Stimulated activated CD8-positive, alpha-beta memory T cell treated with anti-CD3 and anti-CD28 coated beads, Interleukin-7, amount 100 ng/mL, for 24 hours (primary cell): ENCODE measurements around the gene LENG8.
"Not testable (repeated sequence)": the region's sequence is repeated elsewhere in the genome, so short reads cannot be mapped to it uniquely, and the experiment has no call there.

Experiments
- DNase-seq: peaks from one replicate; pipeline ENCODE4 v3.0.0-alpha.2; 2020; ENCODE audit warnings: low read depth

The LENG8 gene

DNA sequence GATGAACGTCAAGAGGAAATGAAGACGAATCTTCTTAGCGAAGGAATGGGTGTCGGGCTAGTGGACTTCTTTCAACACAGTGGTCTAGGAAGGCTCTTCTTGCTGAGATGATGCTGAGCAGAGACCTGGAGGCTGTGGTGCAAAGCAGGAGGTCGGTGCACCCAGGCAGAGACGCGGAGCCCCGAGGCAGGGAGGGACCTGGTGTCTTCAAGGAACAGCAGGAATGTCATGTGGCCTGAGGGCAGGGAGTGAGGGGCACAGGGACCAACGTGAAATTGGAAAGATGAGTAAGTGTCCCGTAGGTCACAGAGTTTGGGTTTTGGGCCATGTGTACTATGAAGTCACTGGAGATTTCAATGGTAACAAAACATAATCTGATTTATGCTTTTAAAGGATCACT, 35.5 kb downstream of the LENG8 start:
- no peak for DNase-seq

DNA sequence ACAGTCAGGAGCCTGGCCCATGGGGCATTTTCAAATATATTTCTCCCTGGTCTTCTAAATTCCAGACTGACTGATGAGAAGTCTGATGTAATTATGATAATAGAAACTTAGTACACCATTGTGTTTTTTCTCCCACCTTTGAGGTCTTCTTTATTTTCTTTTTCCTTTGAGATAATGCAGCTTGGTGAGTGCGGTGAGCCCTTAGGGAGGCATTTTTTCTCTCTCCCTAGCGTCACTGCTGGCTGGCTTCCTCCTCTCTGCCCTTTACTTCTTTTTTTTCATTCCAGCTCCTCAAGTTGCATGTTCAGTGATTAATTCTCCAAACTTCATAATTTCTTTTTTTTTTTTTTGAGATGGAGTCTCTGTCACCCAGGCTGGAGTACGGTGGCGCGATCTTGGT, 36.9 kb downstream of the LENG8 start:
- DNase-seq: no peak

DNA sequence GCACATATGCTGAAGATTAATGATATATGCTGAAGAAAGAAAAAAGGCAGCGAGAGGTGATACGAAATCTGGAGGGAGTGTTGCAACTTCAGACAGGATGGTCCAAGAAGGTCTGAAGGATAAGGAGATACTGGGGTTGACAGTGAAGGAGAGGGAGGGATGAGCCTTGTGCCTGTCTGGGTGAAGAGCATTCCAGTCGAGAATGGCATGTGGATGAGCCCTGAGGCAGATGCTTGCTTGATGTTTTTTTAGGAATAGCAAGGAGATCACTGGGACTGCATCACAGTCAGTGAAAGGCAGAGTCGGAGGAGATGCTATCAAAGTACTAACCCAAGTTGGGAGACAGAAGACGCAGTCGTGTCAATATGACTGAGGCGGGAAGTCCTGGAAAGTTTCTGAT, 40.3 kb downstream of the LENG8 start:
- DNase-seq: no peak

DNA sequence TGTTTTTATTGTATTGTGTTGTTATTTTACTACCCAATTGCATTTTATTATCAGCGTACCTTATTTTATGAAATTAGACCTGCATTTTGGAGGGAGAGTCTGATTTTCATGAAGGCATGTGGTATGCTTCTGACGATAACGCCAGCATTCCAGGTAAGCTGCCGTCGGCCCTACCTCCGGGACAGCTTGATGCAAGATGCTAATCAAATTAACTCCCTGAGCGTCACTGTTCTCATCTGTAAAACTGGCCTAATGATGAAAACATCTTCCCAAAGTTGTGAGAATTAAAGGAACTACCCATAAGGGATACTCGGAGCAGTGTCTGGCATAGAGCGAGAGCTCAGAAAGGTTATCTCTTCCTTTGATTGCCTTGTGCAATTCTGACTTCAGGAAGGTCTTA, 40.8 kb downstream of the LENG8 start:
- DNase-seq: no peak

DNA sequence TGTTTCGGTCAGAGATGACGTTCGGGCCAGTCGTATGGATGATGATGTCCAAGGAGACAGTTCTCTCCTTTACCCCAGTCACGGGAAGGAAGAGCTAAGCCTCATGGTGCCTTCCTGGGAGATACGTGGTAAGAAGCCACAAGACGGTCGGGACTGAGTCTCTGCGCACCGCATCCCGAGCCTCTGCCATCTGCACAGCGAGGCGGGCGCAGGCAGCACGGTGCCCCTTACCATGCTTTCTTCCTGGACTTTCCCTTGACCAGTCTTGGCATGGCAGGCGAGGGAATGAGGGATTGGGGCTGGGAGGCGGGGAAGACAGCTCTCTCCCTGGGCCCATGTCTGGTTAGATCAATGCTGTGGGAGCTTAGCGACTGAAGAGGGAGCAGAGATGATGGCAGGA, 43.6 kb downstream of the LENG8 start:
- no peak for DNase-seq

DNA sequence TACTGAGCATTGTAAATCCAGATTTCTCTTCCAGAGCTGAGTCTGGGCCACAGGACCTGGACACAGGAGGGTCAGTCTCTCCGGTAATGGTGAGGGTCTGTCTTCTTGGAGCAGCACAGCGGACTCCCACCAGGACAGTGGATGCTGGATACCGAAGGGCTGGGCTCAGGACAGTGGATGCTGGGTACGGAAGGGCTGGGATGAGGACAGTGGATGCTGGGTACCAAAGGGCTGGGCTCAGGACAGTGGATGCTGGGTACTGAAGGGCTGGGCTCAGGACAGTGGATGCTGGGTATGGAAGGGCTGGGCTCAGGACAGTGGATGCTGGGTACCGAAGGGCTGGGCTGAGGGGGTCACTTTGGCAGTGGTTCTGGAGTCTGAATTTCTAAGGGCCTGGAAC, 44.1 kb downstream of the LENG8 start:
- not testable (repeated sequence) for DNase-seq

DNA sequence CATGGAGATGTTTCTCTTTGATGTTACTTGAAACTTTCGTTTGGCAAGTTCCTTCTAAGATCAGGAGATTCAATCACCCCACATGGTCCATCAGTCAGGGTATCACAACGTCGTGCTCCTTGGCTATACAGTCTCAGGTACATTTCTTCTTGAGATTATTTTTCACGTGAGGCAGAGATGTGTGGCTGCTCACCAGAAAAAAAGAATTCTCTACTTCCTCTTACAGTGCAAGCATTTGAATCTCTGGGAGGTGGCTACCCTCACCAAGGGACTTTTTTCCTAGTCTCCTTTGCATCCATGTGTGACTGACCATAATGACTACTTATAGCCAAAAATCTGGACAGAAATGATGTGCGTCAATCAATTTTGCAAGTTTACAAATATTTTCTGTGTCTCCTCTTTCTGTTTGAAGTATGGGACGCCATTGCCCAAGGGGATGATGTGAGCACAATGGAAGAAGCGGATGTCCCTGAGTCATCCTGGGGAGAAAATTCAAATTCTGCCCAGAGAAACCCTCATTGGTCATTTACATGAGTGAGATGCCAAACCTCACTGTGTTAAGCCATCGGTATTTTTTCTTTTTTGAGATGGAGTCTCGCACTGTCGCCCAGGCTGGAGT, 45.1 kb downstream of the LENG8 start:
- no peak for DNase-seq

DNA sequence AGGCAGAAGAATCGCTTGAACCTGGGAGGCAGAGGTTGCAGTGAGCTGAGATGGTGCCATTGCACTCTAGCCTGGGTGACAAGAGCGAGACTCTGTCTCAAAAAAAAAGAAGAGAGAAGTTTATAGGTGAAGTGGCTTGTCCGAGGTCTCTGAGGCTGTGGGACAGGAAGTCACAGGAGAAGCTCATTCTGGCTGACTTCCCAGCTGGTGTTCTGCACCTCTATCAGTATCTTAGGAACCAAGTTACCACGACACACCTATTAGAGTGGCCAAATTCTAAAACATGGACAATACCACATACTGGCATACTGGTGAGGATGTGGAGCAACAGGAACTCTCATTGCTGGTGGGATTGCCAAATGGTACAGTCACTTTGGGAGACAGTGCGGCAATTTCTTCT, 46.3 kb downstream of the LENG8 start:
- not testable (repeated sequence) for DNase-seq

DNA sequence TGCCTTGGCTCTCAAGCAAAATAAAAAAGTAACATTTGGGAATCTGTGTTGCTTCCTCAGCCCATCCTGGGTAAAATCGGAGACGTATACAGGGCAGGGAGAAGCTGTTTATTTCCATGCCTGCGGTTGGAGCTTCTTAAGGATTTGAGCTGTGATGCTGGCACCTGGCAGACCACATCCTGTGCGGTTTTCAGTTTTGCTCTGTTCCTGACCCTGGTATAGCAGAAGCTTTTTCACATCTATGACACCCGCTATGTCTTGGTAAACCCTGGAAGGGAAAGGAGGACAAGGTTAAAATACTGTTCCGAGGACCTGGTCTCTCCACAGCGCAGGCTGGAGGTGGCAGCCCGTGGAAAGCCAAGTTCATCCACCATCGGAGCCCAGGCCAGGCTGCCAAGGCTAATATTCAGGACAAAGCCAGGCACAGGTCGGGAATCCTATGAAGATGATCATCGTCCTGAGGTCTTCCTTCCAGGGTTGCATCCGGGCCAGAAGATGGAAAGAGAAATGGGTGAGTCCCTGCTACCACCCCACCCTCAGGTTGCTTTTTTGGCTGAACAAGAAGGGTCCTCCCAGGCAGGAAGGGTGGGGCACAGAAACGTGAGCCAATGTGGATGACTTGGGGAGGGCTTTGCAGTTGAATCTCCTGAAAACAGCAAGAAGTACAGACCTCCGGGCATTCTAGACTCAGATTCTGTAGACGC, 48.9 kb downstream of the LENG8 start:
- DNase-seq: not testable (repeated sequence)

DNA sequence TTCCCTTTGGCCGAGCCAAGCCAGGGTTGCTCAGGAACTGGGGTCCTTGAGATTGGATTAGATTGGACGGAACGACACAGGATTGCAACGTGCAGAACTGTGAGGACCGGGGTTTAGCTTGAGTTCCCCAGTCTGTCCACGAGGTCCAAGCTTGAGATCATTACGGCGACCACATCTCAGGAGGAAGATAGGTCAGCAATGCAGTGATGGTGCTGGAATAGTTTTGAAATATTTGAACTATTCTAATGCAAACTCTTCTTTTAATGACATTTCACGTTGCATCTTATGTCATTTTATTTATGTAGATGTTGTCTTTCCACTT, 49.4 kb downstream of the LENG8 start:
- DNase-seq: not testable (repeated sequence)

DNA sequence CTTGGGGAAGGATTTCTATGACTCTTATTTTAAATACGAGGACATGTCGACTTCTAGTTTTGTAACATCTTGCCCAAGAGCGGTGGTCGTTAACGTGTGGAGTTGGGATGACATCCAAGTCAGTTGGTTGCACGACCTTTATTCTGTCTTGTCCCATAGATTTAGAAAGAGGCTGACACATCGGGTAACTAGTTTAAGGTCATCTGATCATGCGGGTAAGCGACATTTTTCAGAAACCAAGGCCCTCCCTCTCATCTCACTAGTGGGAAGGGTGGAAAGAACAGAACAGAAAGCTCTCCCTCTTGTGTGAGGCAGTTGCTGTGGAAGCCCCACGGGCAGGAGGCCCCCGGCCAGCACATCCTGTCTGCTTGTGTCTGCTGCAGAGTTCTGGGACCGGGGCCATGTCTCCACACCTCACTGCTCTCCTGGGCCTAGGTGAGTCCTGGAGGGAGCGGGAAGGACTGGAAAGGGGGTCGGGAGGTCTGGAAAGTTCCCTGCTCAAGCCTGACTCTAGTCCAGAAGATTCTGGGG, 53.6 kb downstream of the LENG8 start, which contains the start of gene LAIR2:
LAIR2 (plus strand) TSS at position 314 of the 531 bp plus-strand sequence; CDS start at position 402, 88 bp downstream.
- no peak for DNase-seq

DNA sequence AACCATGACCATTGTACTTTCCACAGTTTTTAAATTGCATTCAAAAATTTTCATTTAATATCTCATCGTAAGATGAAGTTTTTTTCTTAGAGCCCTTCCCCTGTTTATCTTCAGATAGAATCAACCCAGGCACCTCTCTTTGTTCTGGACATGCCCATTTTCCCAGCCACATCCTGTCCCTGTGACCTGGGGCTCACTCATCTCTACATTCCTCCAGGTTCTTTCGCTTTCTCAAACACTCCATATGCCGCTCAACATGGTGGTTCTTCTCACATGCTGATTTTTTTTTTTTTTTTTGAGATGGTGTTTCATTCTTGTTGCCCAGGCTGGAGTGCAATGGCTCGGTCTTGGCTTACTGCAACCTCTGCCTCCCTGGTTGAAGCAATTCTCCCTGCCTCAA, 56.5 kb downstream of the LENG8 start:
- not testable (repeated sequence) for DNase-seq

DNA sequence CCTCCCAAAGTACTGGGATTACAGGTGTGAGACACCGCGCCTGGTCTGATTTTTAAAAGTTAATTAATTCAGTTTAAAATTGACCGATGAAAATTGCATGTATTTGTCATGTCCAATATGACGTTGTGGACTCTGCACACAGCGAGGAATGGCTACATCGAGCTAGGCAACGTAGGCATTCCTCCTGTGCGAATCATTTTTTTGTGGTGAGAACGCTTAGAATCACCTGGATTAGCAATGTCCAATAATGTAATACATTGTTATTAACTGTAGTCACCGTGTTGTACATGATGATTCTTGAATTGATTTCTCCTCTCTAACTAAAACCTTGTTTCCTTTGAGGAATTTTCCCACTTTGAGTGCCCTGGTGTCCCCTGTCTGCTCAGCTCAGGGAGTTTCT, 57.1 kb downstream of the LENG8 start:
- DNase-seq: no peak

DNA sequence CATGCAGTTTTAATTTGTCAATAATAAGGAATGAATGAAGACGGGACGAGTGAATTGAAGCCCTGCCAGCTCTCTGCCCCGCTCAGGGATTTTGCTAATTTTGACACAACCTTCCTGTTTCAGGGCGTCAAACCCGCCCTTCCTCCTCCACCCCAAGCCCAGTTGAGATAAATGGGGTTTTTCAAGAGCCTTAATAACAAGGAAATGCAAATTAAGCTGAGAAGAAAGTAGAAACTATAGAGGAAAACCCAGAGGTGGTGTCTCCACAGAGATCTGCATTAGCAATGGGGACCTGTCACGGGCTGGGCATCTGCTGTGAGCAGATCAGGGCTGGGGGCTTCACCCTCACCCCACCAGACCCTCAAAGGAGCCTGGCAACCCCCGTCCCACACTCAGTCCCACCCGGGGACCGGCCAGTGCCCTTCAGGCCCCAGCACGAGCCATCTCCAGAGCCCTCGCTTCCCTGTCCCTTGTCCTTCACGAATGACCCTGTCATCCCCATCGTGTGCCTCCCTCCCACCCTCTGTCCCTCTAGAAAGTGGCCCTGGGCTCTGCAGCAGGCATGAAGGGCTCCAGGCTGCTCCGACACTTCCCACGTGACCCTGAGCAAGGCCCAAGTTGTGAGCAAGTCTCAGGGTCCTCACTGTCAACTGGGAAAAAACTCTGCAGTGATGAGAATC, 58.2 kb downstream of the LENG8 start:
- not testable (repeated sequence) for DNase-seq

DNA sequence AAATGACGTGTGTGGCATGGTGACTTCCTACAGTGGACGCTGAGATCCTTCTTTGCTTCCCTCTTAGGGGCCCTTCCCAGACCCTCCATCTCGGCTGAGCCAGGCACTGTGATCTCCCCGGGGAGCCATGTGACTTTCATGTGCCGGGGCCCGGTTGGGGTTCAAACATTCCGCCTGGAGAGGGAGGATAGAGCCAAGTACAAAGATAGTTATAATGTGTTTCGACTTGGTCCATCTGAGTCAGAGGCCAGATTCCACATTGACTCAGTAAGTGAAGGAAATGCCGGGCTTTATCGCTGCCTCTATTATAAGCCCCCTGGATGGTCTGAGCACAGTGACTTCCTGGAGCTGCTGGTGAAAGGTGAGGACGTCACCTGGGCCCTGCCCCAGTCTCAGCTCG, 58.8 kb downstream of the LENG8 start:
- DNase-seq: no peak

DNA sequence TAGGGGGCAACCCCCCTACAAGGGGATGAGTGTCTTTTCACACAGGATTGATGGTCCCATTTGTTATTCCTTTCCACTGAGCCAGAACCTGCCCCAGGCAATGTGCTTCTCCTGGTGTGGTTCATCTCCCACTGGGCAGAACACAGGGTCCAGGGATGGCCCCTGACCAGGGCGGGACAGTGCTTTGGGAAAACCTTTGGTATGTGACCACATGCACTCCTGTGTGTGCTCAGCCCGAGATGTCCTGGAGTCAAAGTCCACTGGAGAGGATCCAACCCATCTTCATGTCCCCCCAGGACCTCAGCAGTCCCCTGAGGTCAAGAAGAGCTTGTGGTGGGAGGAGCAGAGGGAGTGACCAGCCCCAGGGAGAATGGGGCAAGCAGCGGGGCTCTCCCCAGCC, 59.5 kb downstream of the LENG8 start:
- not testable (repeated sequence) for DNase-seq

DNA sequence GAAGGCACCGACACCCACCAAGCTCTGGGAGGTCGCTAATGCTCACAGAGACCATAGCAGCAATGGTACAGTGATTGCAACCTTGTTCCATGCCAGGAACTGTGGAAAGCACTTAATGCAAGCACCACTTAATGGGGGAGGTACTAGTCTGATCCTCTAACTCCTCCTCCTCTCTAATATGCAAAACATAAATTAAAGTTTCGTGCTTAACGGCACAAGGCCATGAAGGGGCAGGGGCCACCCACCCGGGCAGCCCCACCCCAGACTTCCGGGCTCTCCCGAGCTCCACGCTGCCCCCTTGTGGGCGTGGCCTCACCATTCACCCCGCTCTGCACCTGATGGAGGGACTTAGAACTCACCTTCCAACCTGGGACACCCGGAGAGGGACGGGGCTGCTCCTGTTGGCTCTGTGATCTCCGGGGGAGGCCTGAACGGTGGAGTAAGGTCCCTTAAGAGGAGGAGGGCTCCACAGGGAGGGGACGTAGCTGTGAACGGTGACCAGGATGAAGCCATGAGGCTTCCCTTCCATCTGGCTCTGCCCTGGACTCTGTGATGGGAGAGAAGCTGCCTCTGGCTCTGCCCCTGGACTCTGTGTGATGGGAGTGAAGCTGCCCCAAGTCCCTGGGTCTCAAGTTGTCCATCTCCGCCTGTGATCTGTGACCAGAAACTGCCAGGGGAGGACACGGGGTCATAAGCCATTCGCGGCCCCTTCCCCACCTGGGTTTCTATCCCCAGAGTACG, 60.4 kb downstream of the LENG8 start:
- DNase-seq: not testable (repeated sequence)
